Endodermal cell (in vitro differentiated cells): ENCODE measurements around the gene TTR. TPM values are rescaled to one million over a fixed set of nuclear protein-coding genes. Genes with fewer than 3 reads are reported as not detected.

Experiments
- DNase-seq: peaks from one replicate; pipeline ENCODE4 v3.0.0-alpha.2; 2017
- H3K27ac ChIP-seq: 2 replicates; pipeline ENCODE4 v1.5.1; 2013; ENCODE audit warnings: mild to moderate bottlenecking, low read depth, low read length, moderate library complexity
- H3K27me3 ChIP-seq: 2 replicates; pipeline ENCODE4 v1.6.1; 2013; ENCODE audit warnings: mild to moderate bottlenecking, low read length, moderate library complexity; ENCODE audit not compliant: insufficient read depth, control insufficient read depth, poor library complexity, severe bottlenecking
- H3K36me3 ChIP-seq: 2 replicates; pipeline ENCODE4 v1.7.0; 2013; ENCODE audit warnings: mild to moderate bottlenecking, low read length, moderate library complexity; ENCODE audit not compliant: control insufficient read depth, insufficient read depth
- H3K4me1 ChIP-seq: one replicate; pipeline ENCODE4 v1.7.0; 2013; ENCODE audit warnings: low read length; ENCODE audit not compliant: control insufficient read depth, insufficient read depth
- H3K4me3 ChIP-seq: 2 replicates; pipeline ENCODE4 v1.5.1; 2013; ENCODE audit warnings: mild to moderate bottlenecking, low read length, moderate library complexity
- H3K9ac ChIP-seq: 2 replicates; pipeline ENCODE4 v1.6.1; 2013; ENCODE audit warnings: mild to moderate bottlenecking, low read length, moderate library complexity; ENCODE audit not compliant: poor library complexity, severe bottlenecking; ENCODE audit errors: extremely low read depth
- H3K9me3 ChIP-seq: 2 replicates; pipeline ENCODE4 v1.6.1; 2013; ENCODE audit warnings: mild to moderate bottlenecking, low read length, moderate library complexity; ENCODE audit not compliant: control insufficient read depth
- H3K27ac Mint-ChIP-seq: 2 replicates; pipeline ENCODE4 v1.8.0; 2020; ENCODE audit warnings: mixed read lengths
- H3K27me3 Mint-ChIP-seq: 2 replicates; pipeline ENCODE4 v1.8.0; 2021; ENCODE audit warnings: mild to moderate bottlenecking, mixed read lengths; ENCODE audit not compliant: insufficient read depth
- H3K36me3 Mint-ChIP-seq: 2 replicates; pipeline ENCODE4 v1.8.0; 2020; ENCODE audit warnings: low read depth, mixed read lengths
- H3K4me1 Mint-ChIP-seq: 2 replicates; pipeline ENCODE4 v1.8.0; 2020; ENCODE audit warnings: mixed read lengths
- H3K4me3 Mint-ChIP-seq: 2 replicates; pipeline ENCODE4 v1.8.0; 2020; ENCODE audit warnings: mild to moderate bottlenecking, moderate library complexity, mixed read lengths
- H3K9me3 Mint-ChIP-seq: 2 replicates; pipeline ENCODE4 v1.8.0; 2020; ENCODE audit warnings: mild to moderate bottlenecking, mixed read lengths
- WGBS, 2 experiments: methylation state at CpG; one replicate each; pipeline versions ENCODE4 v1.1.5 to v1.1.7; 2013; ENCODE audit warnings: missing lambda C conversion rate in 2 of 2, mixed read lengths in 1 of 2; ENCODE audit not compliant: insufficient coverage in 1 of 2, insufficient read length in 1 of 2; 5-methylcytosine and 5-hydroxymethylcytosine counted together
- total RNA-seq, 2 donors: library from RNA; stranded (reverse); fragmentation: NEBNext Ultra II Directional in 1 of 2; extraction: Animal tissue kit (Norgen Biotek cat#: 25700) in 1 of 2; gene quantifications; 2 replicates in 1 of 2; 3 replicates in 1 of 2; pipeline ENCODE4 v1.2.1, GENCODE V29; 2021
- TF ChIP-seq, protein P1 (sequence below): fragments of 200-600 bp; sonication (generic); conservative IDR thresholded peaks from 2 replicates; pipeline ENCODE4 v1.5.0; 2021; ENCODE audit warnings: antibody characterized with exemption, mild to moderate bottlenecking

The TTR gene
- total RNA-seq, 2 donors from 2014 or later, result not detected

DNA sequence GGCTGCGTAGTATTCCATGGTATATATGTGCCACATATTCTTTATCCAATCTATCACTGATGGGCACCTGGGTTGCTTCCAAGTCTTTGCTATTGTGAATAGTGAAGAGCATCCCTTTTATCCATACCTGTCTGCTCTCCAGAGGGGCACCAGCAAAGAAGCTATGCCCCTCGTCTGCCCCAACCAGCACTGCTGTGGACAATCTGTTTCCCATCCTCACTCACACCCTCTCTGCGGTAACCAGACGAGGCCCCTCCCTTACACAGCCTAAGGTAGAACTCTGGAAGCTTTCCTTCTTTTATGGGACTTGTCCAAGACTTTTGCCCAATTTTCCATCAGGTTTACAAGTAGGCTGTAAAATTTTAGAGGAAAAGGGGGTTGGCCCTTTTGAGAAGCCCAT lies 24.9 kb downstream of the TTR start:
- H3K27me3 ChIP-seq, result no peaks in the 10 kb centered on the region
- TF ChIP-seq, protein P1, sequence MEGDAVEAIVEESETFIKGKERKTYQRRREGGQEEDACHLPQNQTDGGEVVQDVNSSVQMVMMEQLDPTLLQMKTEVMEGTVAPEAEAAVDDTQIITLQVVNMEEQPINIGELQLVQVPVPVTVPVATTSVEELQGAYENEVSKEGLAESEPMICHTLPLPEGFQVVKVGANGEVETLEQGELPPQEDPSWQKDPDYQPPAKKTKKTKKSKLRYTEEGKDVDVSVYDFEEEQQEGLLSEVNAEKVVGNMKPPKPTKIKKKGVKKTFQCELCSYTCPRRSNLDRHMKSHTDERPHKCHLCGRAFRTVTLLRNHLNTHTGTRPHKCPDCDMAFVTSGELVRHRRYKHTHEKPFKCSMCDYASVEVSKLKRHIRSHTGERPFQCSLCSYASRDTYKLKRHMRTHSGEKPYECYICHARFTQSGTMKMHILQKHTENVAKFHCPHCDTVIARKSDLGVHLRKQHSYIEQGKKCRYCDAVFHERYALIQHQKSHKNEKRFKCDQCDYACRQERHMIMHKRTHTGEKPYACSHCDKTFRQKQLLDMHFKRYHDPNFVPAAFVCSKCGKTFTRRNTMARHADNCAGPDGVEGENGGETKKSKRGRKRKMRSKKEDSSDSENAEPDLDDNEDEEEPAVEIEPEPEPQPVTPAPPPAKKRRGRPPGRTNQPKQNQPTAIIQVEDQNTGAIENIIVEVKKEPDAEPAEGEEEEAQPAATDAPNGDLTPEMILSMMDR, result no peak
- 90 to 94% methylated on average over 2 to 4 of the region's 4 CpGs for WGBS, 2 experiments
- H3K36me3 ChIP-seq, result no peaks in the 10 kb centered on the region
- H3K9me3 ChIP-seq, result no peaks in the 10 kb centered on the region
- no peak overlapping the region for H3K4me3 ChIP-seq
- no peak for DNase-seq
- H3K27ac Mint-ChIP-seq, result no peak overlapping the region
- H3K4me1 ChIP-seq, result peaks cover 5% of the 10 kb centered on the region
- no peak overlapping the region for H3K9ac ChIP-seq
- peaks cover 25% of the 10 kb centered on the region for H3K4me1 Mint-ChIP-seq
- H3K27me3 Mint-ChIP-seq, result no peaks in the 10 kb centered on the region
- H3K4me3 Mint-ChIP-seq, result no peak overlapping the region
- H3K27ac ChIP-seq, result no peak overlapping the region
- H3K36me3 Mint-ChIP-seq, result peaks cover 16% of the 10 kb centered on the region
- no peaks in the 10 kb centered on the region for H3K9me3 Mint-ChIP-seq

DNA sequence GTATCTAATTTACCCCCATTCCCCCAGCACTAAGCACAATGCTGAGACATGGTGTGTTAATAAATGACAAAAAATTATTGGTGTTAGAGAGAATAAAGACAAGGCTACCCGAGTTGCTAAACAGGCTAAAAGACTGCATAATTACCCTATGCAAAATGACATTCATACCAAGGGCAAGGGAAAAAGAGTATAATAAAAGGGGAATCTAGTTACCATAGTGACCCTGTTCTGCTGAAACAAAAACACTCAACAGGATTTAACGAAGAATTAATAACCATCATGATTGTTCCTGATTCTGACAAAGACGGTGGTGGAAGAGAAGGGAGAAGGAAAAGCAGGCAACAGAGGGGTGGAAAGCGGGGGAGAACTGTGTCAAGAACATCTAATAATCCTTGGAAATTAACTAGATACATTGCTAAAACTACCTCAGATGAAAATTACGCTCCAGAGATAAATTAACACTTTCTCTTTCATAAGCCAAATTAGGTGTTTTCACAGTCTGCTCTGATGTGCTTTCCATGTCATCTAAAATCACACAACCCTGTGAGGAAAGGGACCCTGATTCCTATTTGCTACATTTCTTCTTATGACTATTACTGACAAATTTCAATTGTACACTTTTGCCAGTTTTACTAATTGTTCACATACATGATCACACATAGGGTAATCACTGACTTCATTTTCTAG lies 25.5 kb downstream of the TTR start:
- H3K4me3 Mint-ChIP-seq, result no peak overlapping the region
- peaks cover 16% of the 10 kb centered on the region for H3K36me3 Mint-ChIP-seq
- Histone ChIP-seq H3K4me3 (no peak overlapping the region), H3K27ac (no peak overlapping the region), H3K4me1 (peaks cover 5% of the 10 kb centered on the region), H3K9me3 (no peaks in the 10 kb centered on the region), H3K36me3 (no peaks in the 10 kb centered on the region), H3K27me3 (no peaks in the 10 kb centered on the region), H3K9ac (no peak overlapping the region)
- H3K9me3 Mint-ChIP-seq, result no peaks in the 10 kb centered on the region
- TF ChIP-seq, protein P1, result no peak
- H3K27me3 Mint-ChIP-seq, result no peaks in the 10 kb centered on the region
- H3K27ac Mint-ChIP-seq, result no peak overlapping the region
- H3K4me1 Mint-ChIP-seq, result peaks cover 19% of the 10 kb centered on the region
- 90 to 92% methylated on average over 3 to 5 of the region's 5 CpGs for WGBS, 2 experiments
- DNase-seq, result no peak

DNA sequence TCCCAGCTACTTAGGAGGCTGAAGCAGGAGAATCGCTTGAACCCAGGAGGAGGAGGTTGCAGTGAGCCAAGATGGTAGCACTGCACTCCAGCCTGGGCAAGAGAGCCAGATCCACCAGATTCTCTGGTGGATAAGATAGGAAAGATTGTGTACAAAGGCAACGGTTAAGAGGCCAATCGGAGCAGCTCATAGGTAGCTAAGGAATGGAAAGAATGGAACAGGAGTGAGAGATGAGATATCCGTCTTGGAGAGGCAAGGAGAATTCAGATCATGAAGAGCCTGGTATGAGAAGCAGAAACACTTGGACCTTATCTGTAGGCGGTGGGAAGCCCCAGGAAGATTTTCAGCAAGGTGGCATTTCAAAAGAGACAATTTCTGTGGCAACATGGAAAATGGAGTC lies 27.1 kb downstream of the TTR start:
- H3K27me3 Mint-ChIP-seq, result no peaks in the 10 kb centered on the region
- Histone ChIP-seq H3K4me3 (no peak overlapping the region), H3K36me3 (no peaks in the 10 kb centered on the region), H3K9ac (no peak overlapping the region), H3K27ac (no peak overlapping the region), H3K27me3 (no peaks in the 10 kb centered on the region), H3K4me1 (peaks cover 5% of the 10 kb centered on the region), H3K9me3 (no peaks in the 10 kb centered on the region)
- no peak overlapping the region for H3K4me3 Mint-ChIP-seq
- peaks cover 16% of the 10 kb centered on the region for H3K36me3 Mint-ChIP-seq
- H3K27ac Mint-ChIP-seq, result no peak overlapping the region
- peaks cover 14% of the 10 kb centered on the region for H3K4me1 Mint-ChIP-seq
- 95 to 98% methylated on average over 5 of the region's 5 CpGs for WGBS, 2 experiments
- no peaks in the 10 kb centered on the region for H3K9me3 Mint-ChIP-seq
- no peak for DNase-seq
- TF ChIP-seq, protein P1, result no peak
